Measurements from ENCODE around the gene TMEM255A.
"Not testable (repeated sequence)": the region's sequence is repeated elsewhere in the genome, so short reads cannot be mapped to it uniquely, and the experiment has no call there.

Gene TMEM255A

DNA sequence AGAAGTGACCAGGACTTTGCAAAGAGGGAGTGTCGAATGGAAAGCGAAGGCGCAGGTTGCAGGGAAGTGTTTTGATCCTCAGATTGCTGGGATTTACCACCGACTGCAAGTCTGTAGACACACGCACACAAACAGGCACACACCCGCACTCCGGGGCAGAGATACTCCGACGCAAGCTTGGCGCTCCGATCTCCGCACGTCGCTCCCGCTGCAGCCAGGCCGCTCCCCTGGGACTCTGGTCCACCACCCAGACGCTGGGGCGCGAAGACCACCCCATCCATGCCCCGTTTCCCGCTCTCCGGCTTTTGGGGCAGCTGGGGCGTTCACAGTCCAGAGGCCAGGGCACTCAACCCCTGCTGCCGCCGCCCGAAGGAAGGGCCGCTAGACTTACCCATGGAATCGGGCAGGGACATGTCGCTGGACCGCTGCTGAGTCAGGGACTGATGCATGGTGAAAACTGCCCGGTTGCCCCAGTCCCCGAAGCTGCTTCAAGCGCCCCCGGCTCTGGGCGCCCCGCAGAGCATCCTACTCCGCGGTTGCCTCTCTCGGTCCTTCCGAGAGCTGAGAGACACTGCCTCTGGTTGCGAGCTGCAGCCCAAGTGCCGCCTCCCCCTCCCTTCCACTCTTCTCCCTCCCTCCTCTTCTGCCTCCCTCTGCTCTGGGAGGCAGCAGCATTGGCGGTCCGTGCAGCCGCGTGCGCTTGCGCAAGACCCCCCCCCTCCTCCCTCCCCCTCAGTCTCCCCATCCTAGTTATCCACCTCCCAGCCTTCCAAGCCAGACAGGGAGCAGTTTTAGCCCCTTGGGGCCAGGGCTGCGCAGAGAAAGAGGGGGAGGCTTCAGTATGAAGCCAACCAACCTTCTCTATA, at the start of gene TMEM255A:
TMEM255A (minus strand) TSS at position 601 of the 866 bp plus-strand sequence; CDS start at position 449, 152 bp downstream.
- DNase-seq, result no peak

DNA sequence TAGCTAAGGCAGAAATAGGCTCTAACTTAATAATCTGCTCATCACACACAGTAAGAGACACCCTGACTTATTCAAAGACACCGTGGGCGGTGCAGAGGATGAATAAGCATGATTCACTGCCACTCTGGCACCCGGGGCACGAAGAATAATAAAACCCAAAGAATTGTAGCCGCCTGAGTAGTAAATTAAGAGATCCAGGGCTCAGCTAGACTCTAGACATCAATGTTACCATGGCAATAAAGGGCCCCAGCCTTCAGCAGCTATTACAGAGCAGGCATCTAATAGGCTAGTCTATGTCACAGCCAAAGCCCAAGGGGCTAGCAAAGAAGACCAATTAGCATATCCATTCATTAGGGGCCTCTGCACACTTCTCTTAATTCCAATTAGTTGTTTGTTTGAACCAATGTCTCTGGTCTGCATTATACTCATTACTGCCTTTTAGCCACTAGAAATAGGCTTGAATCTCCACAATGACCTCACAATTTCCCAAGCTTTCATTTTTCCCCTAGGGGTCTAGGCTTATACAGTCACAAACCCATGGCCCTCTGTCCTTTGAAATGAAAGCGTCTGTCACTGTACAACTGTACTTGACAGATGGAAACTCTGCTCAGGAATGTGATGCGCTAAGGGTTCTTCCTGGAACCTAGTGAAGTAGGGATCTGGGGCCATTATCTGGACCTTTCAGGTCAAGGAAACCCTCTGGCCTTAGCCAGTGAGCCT, 47.6 kb upstream of the TMEM255A start:
- DNase-seq, result peak; percentile 60

DNA sequence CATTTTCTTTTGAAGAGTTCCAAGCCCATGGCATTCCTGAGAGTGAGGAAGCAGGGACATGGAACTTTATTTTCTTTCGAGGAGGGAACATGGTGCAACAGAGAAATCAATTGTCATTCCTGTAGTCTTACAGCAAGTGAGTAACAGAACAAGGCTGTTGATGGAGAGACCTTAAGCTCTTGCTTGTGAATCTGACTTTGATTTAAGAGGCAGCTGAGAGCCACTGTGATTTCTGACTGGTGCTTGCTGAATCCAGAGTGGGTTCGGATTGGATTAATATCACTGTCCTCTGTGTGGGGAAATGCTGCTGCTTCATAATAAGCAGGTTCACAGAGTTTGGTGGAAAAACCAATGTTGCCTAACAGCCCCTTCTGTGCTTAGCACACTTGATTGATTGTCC, 45.9 kb upstream of the TMEM255A start:
- DNase-seq, result no peak

DNA sequence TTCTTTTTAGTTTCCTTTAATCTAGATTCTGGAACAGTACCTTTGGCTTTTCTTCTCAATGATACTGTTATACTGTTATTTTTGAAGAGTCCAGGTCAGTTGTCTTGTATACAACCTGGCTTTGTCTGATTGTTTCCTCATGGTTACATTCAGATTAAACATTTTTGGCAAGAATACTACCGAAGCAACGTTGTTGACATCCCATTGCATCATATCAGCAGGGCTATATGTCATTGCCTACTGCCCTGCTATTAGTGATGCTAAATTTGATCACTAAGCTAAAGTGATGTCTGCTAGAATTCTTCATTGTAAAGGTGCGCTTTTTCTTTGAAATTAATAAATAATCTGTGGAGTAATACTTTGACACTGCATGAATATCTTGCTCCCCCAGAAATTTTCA, 44.8 kb upstream of the TMEM255A start:
- DNase-seq, result no peak

DNA sequence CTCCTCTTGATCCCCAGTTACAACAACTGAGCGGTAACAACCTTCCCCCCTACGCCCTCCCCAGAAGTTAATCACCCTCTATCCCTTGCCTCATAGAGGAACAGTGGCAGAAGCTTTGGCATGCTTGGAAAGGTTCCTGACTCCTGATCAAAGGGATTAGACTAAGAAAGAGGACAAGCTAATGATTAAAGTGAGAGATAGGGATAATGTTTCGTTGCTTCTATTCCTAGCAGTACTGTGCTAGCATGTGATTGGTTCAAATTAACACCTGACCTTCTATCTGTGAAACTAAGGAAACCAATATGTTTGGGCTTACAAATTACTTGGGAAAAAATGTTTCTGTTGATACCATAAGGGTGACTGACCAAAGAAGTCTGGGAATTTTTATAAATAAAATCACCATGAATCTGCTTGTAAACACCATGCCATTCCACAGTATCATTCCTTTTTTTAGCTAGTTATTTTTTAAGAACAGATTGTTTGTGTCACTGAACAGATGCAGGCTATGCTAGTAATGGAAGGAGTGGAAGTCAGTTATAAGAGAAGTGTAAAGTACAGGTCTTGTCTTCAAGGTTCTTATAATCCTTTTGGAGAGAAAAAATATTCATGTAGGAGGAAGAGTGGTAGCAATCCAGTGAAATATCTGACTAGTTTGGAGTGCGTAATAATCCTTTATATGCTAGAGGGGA, 39.3 kb upstream of the TMEM255A start:
- DNase-seq, result no peak

DNA sequence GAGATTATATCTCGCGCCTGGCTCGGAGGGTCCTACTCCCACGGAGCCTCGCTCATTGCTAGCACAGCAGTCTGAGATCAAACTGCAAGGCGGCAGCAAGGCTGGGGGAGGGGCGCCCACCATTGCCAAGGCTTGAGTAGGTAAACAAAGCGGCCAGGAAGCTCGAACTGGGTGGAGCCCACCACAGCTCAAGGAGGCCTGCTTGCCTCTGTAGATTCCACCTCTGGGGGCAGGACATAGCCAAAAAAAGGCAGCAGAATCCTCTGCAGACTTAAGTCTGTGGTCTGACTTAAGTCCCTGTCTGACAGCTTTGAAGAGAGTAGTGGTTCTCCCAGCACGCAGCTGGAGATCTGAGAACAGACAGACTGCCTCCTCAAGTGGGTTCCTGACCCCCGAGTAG, 33.3 kb upstream of the TMEM255A start:
- DNase-seq, result not testable (repeated sequence)

DNA sequence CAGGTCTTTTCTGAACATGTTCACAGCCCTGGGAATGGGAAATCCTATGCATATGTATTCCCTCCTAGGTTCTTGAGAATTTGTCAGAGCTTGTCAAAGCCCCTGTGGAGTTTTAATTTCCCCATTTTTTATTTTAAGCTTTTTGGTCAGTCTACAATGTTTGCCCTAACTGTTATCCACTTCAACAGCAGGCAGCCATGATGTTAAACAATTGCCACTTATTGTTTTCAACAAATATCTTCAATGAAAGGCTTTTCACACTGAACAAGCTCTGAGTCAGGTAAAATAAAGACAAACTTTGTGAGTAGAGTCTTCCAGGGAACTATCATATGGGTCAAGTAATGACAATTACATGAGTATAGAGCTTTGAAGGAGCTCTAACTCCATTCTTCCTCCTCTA, 25.6 kb upstream of the TMEM255A start:
- DNase-seq, result no peak

DNA sequence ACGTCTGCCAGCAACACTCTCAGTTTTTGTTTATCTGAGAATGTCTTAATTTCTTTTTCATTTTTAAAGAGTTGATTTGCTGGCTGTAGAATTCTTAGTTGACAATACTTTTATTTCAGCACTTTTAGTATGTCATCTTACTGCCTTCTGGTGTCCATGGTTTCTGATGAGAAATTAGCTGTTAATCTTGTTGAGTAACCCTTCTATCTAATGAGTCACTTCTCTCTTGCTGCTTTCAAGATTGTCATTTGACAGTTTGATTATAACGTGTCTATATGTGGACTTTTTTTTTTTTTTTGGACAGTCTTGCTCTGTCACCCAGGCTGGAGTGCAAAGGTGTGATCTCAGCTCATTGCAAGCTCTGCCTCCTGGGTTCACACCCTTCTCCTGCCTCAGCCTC, 24.0 kb upstream of the TMEM255A start:
- no peak for DNase-seq

DNA sequence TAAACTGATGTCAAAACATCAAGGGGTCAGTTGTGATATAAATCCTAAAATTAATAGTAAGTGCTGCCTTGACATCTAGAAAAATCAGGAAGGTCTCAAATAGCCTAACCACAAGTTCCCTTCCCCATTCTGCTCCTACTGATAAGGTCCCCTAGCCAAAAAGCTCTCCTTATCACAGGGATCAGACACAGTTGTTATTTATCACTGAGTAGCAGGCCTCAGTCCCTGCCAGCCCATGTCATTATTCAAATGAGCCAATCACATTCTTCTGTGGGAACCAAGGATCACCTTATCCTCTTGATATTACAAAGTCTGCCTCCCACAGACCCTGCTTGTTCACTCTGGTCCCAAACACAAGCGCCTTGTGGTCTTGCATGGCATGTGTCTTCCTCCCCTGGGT, 23.3 kb upstream of the TMEM255A start:
- DNase-seq, result no peak

DNA sequence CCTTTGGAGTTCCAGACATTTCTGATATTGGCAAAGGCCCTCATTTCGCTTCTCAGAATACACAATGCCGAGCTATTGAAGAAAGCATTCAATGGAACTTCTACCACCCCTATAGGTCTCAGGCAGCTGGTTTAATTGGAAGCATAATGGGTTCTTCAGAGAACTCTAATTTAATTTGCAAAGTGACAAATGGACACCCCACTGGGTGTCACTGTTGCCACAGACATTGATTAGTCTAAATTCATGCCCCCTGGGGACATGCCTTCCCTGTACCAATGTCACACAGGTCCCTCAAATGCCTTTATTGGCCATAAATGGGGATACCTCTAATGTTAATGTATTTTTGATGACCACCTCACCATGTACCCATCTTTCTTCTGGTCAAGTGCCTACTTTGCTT, 22.9 kb upstream of the TMEM255A start:
- DNase-seq, result no peak

DNA sequence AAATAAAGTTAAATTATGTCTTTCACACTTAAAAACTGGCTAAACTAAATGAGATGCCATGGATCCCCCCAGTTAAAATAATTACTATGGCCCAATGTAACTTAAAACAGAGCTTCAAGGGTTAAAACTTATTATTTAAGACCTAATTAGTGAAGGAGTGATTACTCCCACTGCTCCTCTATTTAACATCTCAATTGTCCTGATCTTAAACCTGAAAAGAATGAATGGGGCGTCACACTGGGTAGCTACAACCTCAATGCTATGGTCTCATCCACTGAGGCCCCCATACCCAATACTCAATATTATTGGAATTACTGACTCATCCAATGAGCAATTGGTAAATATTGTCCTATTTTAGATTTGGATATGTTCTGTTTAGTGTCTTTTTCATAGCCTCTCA, 21.1 kb upstream of the TMEM255A start:
- no peak for DNase-seq

DNA sequence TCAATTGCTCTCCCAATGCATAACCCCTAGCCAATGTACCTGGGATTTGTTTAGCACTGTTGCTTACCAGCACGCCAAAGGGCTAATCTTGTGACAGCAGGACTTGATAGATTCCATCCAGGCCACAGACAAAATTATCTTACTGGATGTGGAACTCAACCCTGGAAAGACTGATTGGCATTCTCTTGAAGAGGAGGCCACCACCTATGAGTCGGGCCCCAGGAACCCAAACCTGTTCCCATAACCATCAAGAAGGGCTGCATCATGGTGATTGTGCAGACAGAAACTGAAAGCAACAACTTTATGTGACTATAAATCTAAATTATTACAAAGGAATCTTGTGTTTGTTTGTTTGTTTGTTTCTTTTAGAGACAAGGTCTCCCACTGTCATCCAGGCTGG, 19.9 kb upstream of the TMEM255A start:
- DNase-seq, result no peak

DNA sequence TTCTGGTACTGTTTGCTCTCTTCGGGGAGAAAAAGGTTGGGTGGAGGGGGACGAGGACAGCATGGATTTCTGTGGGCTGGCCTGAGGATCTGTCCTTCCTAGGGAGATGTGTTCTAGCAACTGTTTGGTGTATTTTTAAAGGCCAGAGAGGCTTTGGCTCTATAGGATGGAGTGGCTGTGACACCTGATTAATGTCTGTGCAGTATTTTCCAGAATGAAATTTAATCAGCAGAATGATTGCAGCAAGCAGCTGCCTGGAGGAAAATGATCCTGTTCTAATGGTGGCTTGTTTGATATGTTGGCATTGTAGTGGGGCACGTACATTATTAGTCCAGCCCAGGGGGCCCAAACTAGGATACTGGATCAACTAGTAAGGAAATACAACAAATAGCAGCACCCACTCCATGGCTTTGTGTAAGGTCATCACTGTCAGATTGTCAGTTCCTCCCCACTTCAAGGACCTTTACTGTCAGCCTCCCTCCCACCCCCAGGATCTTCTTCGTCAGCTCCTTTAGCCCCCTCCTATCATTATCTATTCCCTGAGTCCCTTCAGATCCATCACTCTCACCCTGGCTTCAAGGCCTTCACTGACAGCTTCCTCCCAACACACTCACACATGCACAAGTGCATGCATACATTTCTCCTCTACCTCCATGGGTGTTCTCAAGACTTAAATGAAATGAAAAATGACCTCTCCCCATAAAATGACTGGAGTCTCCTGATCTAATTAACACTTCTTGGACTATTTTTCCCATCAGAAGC, 10.4 kb upstream of the TMEM255A start:
- DNase-seq, result no peak

DNA sequence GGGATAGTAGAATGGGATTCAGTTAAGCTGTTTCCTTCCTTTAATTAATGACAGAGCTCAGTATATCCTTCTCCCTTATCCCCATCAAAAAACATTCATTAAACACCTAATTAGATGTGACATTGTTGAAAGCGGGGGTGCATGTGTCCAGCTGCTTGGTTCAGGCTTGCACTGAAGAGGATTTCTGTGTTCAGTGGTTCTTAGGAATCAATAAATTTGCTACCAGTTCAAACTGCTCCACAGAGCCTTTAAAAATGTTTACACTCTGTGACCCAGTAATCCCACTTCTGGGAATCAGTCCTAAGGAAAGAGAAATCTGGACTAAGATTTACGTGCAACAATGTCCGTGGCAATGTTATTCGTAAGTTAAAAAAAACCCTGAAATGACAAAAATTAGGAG, 7.2 kb upstream of the TMEM255A start:
- DNase-seq, result no peak

DNA sequence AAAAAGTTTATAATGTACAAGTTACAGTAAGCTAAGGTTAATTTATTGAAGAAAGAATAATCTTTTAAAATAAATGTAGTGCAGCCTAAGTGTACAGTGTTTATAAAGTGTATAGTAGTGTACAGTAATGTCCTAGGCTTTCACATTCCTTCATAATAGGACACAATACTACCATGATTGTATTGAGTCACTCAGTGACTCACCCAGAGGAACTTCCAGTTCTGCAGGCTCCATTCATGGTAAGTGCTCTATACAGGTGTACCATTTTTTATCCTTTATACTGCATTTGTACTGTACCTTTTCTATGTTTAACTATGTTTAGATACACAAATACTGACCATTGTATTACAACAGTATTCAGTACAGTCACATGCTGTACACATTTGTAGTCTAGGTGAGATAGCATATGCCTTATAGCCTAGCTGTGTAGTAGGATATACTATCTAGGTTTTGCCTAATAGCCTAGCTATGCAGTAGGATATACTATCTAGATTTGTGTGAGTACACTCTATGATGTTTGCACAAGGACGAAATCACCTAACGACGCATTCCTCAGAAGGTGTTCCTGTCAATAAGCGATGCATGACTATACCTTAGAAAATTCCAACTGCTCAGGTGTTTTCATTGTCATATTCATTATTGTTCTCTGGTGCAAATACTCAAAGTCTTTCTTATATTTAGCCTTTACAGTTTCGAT, 5.5 kb upstream of the TMEM255A start:
- DNase-seq, result no peak

DNA sequence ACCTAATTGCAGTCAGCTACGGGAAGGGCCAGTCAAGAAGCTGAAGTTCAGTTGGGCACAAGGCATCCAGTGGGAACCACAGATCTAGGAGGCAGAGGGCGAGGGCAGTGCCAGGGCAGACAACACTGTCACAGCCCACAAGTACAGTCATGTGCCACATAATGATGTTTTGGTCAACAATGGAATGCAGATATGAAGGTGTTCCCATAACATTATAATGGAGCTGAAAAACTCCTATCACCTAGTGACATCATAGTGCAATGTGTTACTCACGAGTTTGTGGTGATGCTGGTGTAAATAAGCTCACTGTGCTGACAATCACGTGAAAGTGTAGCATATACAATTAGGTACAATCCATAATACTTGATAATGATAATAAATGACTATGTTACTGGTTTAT, 4.5 kb upstream of the TMEM255A start:
- DNase-seq, result no peak

DNA sequence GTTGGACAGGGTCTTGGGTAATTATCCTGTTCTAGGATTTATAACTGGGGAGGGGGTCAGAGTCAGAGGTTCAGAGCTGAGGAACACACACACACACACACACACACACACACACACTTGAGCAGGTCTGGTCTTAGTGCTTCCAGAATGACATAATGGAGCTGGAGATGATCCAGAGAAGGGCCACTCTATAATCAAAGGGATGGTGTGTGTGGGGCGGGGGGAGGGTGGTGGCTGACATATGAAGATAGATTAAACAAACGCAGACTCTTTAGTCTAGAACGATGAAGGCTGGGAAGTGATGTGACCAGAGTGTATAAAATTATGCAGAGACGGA, 434 bp upstream of the TMEM255A start:
- DNase-seq, result no peak

DNA sequence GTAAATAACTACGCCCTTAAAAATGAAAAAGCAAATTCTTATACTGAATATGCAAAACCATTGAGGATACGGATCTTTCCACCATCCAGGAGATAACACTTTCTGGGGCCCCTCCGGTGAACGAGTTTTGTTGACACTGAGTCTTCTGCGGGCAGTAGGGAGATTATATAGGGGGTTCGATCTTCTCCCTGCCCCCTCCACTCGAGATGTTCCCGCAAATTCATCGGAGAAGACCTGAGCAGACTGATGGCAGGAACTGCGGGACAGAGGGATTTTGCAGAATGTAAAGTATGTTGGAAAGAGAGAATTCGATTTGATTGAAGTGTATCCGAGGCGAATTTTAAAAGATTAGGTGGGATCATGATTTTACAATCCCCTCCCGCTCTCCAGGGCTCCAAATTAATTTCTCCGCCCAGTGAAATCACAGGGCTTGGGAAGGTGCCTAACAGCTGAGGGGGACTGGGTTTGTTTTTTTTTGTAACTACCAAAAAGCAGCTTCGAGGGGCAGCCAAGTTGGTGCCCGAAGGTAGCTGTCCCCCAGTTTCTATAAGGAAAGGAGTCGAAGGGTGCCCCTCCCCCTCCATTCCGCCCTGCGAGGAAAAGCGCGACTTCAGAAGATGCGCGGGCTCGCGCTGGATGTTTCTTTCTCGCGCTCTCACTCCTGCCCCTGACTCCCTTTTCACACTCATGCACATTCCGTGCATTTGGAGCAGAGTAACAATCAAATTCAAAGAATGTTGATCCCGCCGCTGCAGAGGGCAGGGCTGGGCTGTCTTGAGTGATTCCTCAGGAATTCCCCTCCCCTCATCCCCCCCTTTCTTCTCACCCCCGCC, 1.2 kb downstream of the TMEM255A start:
- peak; percentile 13 for DNase-seq

DNA sequence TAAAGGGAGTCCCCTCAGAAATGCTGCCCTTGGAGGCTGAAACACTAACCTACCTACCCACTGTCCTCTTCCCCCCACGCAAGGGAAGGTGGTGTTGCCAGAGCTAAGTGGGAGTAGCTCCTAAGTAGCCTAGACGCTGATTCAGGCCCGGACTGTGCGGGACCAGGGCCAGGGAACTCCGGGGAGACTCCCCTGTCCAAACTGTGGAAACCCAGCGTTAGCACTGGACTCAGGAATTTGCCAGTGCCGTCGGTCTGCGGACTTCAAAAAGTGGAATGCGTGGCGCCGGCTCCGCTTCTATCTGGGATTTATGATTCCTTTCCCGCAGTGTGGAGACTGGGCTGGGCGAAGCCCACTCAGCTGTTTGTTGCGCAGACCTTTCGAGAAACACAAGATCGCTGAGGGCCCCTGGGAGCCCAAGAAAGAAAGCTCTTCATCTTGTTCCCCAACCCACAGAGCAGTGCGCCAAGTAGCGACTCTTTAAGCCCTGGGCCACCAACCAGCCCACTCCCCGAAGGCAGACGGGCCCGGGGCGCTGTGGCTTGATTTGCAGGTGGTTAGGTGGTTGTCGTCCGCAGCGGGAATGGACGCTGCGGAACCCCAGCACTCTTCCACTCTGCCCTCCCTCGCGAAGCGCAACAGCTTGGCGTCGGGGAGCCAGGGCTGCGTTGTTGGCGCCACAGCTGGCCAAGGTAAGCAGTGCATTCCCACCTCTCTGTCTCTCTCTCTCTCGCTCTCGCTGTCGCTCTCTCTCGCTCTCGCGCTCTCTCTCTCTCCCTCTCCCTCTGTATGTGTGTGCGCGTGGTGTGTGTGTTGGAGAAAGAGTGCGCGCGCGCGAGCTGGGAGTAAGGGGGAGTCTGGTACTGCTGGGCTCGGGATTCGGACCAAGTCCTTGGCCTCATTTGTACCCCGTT, 2.0 kb downstream of the TMEM255A start:
- peak; percentile 65 for DNase-seq

DNA sequence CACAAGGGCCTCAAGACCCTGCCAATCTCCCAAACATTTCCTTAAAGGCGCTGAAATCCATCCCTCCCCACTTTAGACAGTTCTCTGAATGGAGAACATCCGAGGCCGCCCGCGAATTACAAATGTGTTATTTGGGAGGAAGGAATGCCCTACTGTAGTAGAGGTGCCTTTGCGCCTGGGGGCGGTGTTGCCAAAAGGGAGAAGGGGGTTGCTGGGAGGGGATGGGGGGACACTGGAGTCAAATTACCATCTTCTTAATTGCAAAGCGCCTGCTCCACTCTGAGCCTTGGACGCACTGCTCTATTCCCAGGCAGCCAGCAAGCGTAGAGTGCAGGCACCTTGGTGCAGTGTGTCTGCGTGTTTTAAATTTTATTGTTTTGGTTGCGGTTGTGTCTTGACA, 2.7 kb downstream of the TMEM255A start:
- DNase-seq, result no peak
